Measurements from ENCODE around the gene TNFRSF12A.

Gene TNFRSF12A

GRCh38 chr16:3020247-3020603 is at the start of gene TNFRSF12A:
TNFRSF12A (plus strand) TSS chr16:3020368; CDS start chr16:3020398, 30 bp downstream.
- DNase-seq (ENCODE audit: low spot score): peak; percentile 90
- peak; percentile 32 for FAIRE-seq

GRCh38 chr16:2970563-2970962 is 49.6 kb upstream of the TNFRSF12A start:
- FAIRE-seq (no peak), DNase-seq (ENCODE audit: low spot score) (no peak)

GRCh38 chr16:2971134-2971984 is 48.8 kb upstream of the TNFRSF12A start:
- no peak for FAIRE-seq
- DNase-seq (ENCODE audit: low spot score): no peak

GRCh38 chr16:2971985-2972784 is 48.0 kb upstream of the TNFRSF12A start:
- FAIRE-seq (no peak), DNase-seq (ENCODE audit: low spot score) (no peak)

GRCh38 chr16:2973093-2973492 is 47.1 kb upstream of the TNFRSF12A start:
- FAIRE-seq (no peak), DNase-seq (ENCODE audit: low spot score) (no peak)

- FAIRE-seq (no peak), DNase-seq (ENCODE audit: low spot score) (no peak)
These were observed 46.4 kb upstream of the TNFRSF12A start for GRCh38 chr16:2973605-2974318.

GRCh38 chr16:2974319-2975056 is 45.7 kb upstream of the TNFRSF12A start:
- no peak for DNase-seq (ENCODE audit: low spot score)
- no peak for FAIRE-seq

GRCh38 chr16:2975161-2975795 is 44.9 kb upstream of the TNFRSF12A start:
- no peak for FAIRE-seq
- DNase-seq (ENCODE audit: low spot score): no peak

- no peak for FAIRE-seq
These were observed 44.0 kb upstream of the TNFRSF12A start for GRCh38 chr16:2976201-2976600.

GRCh38 chr16:2976673-2977072 is 43.5 kb upstream of the TNFRSF12A start:
- FAIRE-seq (no peak), DNase-seq (ENCODE audit: low spot score) (no peak)

More at GRCh38 chr16:2976201-2976600, 44.0 kb upstream of the TNFRSF12A start:
- no peak for DNase-seq (ENCODE audit: low spot score)

GRCh38 chr16:2977440-2977839 is 42.7 kb upstream of the TNFRSF12A start:
- no peak for DNase-seq (ENCODE audit: low spot score)
- FAIRE-seq: no peak

- DNase-seq (ENCODE audit: low spot score): peak; percentile 49
- no peak for FAIRE-seq
These were observed 40.4 kb upstream of the TNFRSF12A start for GRCh38 chr16:2979669-2980226.

- DNase-seq (ENCODE audit: low spot score): peak; percentile 100
- FAIRE-seq: peak; percentile 56
These were observed 39.7 kb upstream of the TNFRSF12A start, which contains the start of gene PKMYT1 for GRCh38 chr16:2980227-2981176. PKMYT1 (minus strand) TSS chr16:2980446; CDS start chr16:2979657, 789 bp downstream.

- no peak for FAIRE-seq
- DNase-seq (ENCODE audit: low spot score): no peak
These were observed 38.8 kb upstream of the TNFRSF12A start for GRCh38 chr16:2981177-2981898.

- FAIRE-seq (no peak), DNase-seq (ENCODE audit: low spot score) (no peak)
These were observed 38.3 kb upstream of the TNFRSF12A start for GRCh38 chr16:2981899-2982250.

- no peak for FAIRE-seq
- no peak for DNase-seq (ENCODE audit: low spot score)
These were observed 37.8 kb upstream of the TNFRSF12A start for GRCh38 chr16:2982402-2982801.

- DNase-seq (ENCODE audit: low spot score) (peak; percentile 94), FAIRE-seq (no peak)
These were observed 36.4 kb upstream of the TNFRSF12A start for GRCh38 chr16:2983706-2984136.

GRCh38 chr16:2985462-2985861 is 34.7 kb upstream of the TNFRSF12A start:
- FAIRE-seq (no peak), DNase-seq (ENCODE audit: low spot score) (no peak)

Data from urothelium cell line (cell line).